ENCODE results near the gene GAS6.

Gene GAS6

DNA sequence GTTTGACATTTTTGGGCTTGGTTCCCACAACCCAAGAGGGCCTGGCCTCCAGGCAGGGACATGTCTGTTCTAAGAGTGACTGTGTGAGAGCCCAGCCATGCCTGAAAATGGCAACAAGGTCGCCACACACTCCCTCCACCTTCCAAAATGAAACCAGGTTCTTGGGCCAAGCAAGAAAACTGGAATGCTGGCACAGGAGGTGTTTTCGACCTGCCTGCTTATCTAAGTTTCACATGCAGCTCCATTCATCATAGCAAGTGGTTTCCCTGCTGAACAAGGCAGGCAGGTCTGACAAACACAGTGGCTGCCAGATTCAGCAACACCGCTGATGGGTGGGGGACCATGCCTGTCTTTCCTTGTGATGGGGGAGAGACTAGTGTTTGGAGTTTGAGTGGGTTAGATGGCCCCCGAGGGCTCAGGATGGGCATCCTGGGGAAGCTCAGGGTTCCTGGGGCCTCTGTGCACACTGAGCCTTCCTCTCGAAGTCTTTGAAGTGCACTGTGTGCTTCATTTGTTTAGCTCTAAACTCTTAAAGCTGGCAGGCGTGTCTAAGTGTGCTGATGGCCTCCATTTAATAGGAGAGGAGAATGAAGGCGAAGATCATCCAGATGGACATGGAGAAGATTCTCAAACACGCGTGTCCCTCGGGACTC is 17.9 kb upstream of the GAS6 start:
- Mint-ChIP-seq H3K9me3 (no peaks in the 10 kb centered on the region), H3K4me1 (peaks cover 56% of the 10 kb centered on the region), H3K27me3 (ENCODE audit: low read depth, poor library complexity) (peaks cover 20% of the 10 kb centered on the region), H3K36me3 (ENCODE audit: low read depth) (no peaks in the 10 kb centered on the region), H3K27ac (no peak overlapping the region), H3K4me3 (no peak overlapping the region)
- no peak for DNase-seq
- TF ChIP-seq, protein P1, sequence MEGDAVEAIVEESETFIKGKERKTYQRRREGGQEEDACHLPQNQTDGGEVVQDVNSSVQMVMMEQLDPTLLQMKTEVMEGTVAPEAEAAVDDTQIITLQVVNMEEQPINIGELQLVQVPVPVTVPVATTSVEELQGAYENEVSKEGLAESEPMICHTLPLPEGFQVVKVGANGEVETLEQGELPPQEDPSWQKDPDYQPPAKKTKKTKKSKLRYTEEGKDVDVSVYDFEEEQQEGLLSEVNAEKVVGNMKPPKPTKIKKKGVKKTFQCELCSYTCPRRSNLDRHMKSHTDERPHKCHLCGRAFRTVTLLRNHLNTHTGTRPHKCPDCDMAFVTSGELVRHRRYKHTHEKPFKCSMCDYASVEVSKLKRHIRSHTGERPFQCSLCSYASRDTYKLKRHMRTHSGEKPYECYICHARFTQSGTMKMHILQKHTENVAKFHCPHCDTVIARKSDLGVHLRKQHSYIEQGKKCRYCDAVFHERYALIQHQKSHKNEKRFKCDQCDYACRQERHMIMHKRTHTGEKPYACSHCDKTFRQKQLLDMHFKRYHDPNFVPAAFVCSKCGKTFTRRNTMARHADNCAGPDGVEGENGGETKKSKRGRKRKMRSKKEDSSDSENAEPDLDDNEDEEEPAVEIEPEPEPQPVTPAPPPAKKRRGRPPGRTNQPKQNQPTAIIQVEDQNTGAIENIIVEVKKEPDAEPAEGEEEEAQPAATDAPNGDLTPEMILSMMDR (IDR thresholded peaks at IDR 0.05): no peak

GRCh38 chr13:113880651-113881611 is 17.1 kb upstream of the GAS6 start:
- Mint-ChIP-seq H3K9me3 (no peaks in the 10 kb centered on the region), H3K4me3 (no peak overlapping the region), H3K36me3 (ENCODE audit: low read depth) (no peaks in the 10 kb centered on the region), H3K4me1 (peaks cover 56% of the 10 kb centered on the region), H3K27me3 (ENCODE audit: low read depth, poor library complexity) (peaks cover 18% of the 10 kb centered on the region), H3K27ac (no peak overlapping the region)
- no peak for DNase-seq
- TF ChIP-seq, protein P1 (IDR thresholded peaks at IDR 0.05): no peak

DNA sequence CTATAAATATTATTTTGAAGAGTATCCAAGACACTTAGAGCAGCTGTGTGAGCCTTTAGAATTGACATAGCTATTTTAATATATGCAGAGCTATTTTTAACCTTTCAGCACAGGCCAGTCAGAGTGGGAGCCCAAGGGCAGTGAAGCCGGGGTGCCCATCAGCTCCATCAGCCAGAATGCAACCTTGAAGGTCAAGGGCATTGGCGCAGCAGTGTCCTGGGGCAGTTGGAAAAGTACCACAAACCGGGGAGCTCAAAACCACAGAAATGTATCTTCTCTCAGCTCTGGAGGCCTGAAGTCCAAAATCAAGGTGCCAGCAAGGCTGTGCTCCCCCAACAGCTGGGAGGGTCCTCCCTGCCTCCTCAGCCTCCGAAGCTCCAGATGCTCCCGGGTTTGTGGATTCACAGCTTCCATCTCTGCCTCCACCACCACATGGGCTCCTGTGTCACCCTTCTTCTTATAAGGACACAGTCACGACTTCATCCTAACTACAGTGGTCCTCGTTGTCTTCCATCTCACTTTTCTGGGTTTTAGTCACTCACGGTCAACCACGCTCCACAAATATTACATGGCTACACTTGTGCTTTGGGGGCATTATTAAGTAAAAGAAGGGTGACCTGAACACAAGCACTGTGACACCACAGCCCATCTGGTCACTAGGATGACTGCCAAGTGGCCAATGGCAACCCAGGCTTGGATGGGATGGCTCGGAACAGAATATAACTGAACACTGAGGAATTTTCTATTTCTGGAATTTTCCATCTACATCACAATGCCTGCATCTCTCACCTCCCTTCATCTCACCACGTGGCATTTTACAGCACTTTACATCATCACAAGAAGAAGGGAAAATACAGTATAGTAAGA is 15.9 kb upstream of the GAS6 start:
- no peak for DNase-seq
- no peak overlapping the region for H3K4me3 Mint-ChIP-seq

DNA sequence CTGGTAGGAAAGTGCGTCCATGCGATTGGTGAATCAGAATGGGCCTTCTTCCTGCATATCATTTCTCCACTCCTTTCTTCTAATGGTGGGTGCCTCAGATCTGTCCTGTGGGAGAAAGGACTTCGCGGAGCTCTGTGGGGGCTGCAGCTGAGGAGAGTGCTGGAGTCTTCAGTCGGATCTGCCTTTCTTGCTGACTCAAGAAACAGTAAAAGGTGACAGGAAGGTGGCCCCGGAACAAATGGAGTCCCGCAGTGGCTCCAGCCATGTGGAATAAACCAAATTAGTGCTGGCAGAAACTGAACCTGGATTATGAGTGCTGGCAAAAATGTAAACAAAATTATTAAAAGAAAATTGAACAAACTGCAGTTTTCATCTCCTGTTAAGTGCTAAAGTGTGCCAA is 15.1 kb upstream of the GAS6 start:
- H3K9me3 Mint-ChIP-seq: no peaks in the 10 kb centered on the region
- peak overlapping the region; percentile 93 for H3K27ac Mint-ChIP-seq
- DNase-seq: no peak
- no peaks in the 10 kb centered on the region for H3K36me3 Mint-ChIP-seq (ENCODE audit: low read depth)
- TF ChIP-seq, protein P1 (IDR thresholded peaks at IDR 0.05): no peak
- H3K4me1 Mint-ChIP-seq: peaks cover 52% of the 10 kb centered on the region
- peaks cover 18% of the 10 kb centered on the region for H3K27me3 Mint-ChIP-seq (ENCODE audit: low read depth, poor library complexity)
- H3K4me3 Mint-ChIP-seq: no peak overlapping the region

More for the DNA sequence above, 15.9 kb upstream of the GAS6 start:
- peaks cover 18% of the 10 kb centered on the region for H3K27me3 Mint-ChIP-seq (ENCODE audit: low read depth, poor library complexity)
- H3K36me3 Mint-ChIP-seq (ENCODE audit: low read depth): no peaks in the 10 kb centered on the region
- TF ChIP-seq, protein P1 (IDR thresholded peaks at IDR 0.05): no peak
- H3K4me1 Mint-ChIP-seq: peaks cover 52% of the 10 kb centered on the region
- H3K27ac Mint-ChIP-seq: no peak overlapping the region
- no peaks in the 10 kb centered on the region for H3K9me3 Mint-ChIP-seq

GRCh38 chr13:113877149-113877990 is 13.5 kb upstream of the GAS6 start:
- Mint-ChIP-seq H3K4me1 (peaks cover 44% of the 10 kb centered on the region), H3K4me3 (no peak overlapping the region), H3K9me3 (no peaks in the 10 kb centered on the region), H3K27me3 (ENCODE audit: low read depth, poor library complexity) (peaks cover 24% of the 10 kb centered on the region), H3K27ac (no peak overlapping the region), H3K36me3 (ENCODE audit: low read depth) (no peaks in the 10 kb centered on the region)
- no peak for DNase-seq
- TF ChIP-seq, protein P1 (IDR thresholded peaks at IDR 0.05): no peak
